HG02981 (cell line): Measurements from ENCODE around the gene KLK8.

Source experiments
- ATAC-seq: cut with Tn5 transposase; IDR thresholded peaks from one replicate; pipeline ENCODE4 v1.9.1; 2021; ENCODE audit warnings: mild to moderate bottlenecking, moderate library complexity; ENCODE audit not compliant: unreplicated experiment

KLK8 gene

DNA sequence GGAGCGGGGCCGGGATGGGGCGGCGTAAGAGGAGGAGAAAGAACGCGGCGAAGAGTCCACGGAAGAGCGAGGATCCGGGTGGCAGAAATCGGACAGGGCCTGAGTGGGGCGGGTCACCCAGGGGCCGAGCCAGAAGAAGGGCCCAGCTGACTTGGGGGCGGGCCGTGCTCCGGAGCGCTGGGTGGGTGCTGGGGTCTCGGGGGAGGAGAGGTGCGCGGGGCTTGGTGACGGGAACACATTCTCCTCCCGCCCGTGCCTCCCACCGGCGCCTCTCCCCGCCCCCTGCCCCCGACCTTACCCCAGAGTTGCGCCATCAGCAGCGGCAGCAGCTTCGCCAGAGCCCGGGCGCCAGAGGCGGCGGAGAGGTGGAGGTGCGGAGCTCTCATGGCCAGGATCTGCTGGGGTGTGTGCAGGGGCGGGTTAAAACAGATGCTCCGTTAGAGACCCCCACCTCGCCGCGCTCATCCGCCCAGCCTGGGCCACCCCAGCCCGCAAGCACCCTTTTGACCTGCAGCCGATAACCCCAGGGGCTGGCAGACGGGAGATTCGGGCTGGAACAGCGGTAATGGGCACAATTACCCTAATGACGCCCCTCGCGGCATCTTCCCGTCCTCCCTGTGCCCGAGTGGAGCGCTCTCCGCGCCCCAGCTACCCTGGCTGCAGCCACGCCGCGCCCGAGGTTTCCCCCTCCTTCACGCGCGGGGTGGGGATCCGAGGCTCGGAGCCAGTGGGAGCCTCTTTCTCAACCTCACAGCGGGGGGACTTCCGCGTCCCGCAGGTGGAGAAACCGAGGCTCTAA, 17.5 kb upstream of the KLK8 start:
- no peak for ATAC-seq

DNA sequence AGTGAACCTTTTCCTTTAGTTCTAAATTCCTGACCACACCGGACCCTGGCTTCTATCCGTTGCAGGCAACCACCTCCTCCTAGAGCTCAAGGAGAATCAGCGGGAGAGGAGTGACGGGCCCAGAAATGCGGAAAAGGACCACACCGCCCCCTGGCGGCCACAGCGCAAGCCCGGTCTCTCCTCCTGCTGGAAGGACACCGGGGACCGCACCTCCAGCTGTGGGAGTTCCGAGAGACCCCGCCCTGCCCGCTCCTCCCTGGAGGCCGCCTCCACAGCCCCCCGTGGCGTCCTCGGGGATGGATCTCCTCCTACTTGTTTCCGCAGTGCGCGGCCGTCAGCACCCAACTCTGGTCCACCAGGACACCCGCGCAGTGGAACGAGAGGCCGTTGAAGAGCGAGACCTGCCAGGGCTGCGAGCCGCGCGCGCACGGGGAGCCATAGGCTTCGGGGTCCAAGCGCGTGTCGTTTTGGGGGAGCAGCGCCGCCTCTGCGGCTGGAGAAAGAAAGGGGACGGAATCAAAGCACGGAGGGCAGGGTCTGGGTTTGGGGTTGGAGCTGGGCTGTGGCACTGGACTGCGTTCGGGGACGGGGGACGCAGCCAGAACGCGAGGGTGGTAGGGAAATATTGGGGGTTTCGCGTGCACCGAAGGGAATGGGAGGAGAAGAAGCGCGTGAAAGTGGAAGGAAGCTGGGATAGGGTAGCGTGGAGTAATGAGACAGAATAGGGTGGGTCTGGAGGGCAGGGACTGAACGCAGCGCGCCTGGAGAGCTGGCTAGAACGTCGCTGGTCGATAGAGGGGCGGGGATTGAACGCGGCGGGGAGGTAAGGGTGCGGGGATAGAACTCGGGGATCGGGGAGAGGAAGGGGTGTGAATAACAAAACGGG, 15.6 kb upstream of the KLK8 start:
- no peak for ATAC-seq

DNA sequence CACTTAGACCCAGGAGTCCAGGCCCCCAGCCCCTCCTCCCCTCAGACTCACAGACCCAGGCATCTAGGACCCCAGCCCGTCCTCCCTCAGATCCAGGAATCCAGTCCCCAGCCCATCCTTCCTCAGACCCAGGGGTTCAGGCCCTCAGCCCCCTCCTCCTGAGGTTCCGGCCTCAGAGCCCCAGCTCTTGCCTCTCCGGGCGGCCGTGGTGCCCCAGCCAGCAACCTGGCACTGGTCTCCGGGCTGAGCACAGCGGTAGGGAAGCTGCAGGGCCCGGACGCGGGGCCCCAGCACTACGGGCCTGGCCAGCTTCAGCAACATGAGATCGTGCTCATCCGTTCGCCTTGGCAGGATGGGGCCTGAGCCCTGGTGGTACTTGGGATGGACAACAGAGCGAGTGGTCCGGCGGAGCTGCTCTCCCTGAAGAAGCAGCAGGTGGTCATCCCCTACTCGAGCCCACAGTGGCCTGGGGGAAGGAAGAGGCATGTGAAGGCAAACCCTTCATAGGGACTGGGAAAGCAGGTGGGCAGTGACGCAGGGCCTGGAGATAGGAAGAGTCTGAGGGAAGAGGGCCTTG, 14.4 kb upstream of the KLK8 start:
- no peak for ATAC-seq

DNA sequence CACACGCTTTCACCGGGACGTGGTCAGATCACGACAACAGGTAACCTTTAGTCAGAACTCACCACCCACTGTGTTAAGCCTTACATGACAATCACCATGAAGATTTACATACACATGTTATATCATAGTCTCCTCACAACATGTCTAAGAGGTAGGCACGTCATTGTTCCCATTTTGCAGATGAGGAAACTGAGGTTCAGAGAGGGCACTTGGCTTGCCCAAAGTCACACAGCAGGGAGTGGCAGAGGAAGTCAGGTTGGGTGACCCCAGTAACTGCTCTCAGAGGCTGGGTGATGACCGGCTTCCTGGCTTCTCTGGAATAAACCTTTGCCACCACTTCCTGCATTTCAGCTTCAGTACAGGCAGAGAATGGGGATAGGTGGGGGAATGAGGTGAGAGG, 12.8 kb upstream of the KLK8 start:
- no peak for ATAC-seq

DNA sequence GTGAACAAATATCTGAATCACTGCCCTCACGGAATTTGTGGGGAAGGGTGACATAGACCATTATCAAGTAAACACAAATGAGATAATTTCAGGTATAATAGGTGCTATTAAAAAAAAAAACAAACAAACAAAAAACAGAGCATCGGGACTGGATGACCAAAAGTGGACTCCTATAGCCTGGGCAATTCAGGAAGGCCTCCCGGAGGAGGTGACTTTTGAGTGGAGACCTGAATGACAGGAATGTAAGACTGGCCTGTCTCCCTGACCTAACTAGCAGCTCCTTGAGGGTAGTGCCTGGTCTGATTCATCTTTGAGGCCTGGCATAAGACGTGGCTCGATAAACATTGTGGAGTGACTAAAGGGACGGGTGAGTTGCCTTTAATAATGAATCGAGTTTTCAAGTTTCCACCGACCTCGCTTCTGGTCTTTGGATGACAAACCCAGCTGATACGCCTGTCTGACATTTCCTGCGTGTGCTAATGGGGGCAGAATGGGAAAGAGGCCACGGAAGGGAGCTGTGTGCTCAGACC, 11.3 kb upstream of the KLK8 start:
- ATAC-seq, result no peak

DNA sequence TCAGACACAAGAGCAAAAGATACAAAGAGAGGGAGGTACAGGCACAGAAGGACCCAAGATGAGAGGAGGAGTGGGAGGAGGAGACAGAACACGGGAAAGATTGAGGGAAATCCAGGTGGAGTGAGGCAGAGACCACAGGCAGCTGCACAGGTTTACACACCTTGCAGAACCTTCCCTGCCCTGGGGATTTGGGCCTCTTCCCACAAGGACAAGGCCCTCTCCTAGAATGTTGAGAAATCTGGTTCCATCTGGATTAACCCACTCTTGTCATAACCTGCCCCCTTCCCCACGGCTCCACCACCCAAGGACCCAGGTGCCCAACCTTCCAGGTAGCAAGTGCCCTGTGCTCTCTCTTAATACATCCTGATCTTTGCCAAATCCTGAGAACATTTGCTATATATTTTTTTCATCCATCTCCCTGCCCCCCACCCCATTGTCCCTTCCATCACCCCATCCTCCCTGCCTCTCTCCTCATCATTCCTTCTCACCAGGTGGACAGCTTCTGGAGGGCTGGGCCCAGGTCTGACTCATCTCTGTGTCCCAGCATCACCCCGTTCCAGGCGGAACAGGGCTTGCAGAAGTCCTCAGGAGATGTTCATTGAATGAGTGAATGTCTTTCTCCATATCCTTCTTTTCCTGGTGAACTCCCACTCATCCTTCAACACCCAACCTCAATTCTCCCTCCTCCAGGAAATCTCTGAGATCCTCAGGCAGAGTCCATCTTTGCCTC, 8.8 kb upstream of the KLK8 start:
- ATAC-seq, result no peak

DNA sequence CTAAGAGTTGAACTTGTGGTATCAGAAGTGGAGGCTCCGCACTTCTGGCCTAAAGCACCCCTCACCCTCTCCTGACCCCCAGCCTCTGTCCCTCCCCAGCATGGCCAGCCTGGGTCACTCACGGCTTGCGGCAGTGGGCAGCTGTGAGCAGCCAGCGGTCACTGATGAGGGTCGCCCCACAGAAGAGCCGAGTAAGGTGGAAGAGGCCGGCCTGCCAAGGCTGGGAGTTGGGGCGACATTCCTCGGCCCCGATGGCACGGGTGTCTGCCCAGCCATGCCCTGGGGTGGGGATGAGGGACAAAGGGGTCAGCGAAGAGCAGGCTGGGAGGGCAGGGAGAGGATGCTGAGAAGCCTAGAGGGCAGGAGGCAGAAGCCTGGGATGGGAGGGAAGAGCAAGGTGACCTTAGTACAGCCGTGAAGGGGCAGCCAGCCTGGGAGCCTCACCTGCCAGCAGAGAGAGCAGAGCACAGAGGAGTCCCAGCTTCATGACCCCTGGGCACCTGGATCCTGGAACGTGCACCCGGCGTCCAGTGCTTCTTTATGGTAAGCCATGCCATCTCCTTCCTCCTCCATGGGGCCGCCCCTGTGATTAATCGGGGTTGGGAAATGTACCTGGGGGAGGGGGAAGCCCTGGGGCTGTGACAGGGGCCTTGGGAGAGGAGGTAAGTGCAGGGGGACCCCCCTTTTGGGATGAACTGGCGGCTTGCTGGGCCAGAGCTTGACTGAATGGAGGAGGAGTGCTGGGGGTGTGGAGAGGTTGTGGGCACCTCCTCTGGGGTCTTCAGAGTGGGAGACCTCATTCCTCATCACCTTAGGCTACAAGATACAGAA, 7.9 kb upstream of the KLK8 start:
- no peak for ATAC-seq

DNA sequence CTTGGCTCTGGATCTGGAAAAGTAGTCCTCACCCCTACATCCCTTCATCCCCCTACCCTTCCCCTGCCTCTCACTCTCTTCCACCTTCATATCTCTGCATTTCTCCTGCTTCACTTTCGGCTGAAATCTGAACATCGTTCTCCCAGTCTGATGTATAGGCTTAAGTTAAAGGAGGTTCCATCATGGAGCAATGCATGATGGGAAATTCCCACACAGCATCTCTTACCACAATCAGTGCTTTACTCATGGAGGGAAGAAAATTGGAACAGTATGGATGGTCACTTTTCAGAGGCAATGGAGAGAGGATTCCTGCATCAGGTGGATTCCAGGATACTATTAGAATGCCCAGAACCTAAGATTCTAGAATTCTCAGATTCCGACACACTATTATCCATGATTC, 6.1 kb upstream of the KLK8 start:
- ATAC-seq, result no peak

DNA sequence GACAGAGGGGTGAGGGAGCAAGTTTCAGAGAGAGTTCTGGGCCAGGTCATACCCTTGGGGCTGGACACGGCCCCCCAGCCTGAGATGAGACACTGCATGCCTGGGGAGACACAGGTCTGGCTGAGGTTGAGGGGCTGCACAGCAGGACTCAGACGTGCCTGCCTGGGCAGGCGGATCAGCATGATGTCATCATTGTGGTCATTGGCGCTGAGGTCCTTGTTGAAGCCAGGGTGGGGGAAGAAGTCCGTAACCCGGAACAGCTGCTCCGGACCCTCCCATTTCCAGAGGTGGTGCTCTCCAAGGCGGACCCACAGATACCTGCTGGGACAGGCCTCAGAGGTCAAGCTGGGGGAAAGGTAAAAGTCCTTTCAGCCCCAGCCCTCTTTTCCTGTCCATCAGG, 5.0 kb upstream of the KLK8 start:
- no peak for ATAC-seq

DNA sequence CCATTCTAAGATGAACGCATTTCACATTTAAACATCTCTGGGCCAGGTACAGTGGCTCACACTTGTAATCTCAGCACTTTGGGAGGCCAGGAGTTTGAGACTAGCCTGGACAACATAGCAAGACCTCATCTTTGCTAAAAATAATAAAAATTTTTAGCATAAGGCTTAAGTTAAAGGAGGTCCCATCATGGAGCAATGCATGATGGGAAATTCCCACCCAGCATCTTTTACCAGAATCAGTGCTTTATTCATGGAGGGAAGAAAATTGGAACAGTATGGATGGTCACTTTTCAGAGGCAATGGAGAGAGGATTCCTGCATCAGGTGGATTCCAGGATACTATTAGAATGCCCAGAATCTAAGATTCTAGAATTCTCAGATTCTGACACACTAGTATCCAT, 3.8 kb upstream of the KLK8 start:
- ATAC-seq, result no peak

DNA sequence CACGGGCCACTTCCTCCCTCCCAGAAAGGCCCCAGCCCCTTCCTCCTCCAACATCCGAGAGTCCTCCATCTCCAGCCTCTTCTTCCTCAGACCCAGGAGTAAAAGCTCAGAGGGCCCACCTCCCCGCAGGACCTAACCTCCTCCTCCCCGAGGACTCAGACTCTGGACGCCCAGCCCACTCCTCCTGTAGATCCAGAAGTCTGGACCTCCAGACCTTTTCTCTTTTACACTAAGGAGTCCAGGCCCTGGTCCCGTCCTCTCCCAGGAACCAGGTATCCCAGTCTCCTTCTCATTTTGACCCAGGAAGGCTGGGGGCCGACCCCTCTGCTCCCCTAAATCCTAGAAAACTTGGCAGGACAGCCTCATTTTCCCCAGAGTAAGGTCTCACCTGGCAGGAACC, 1.9 kb upstream of the KLK8 start:
- no peak for ATAC-seq

DNA sequence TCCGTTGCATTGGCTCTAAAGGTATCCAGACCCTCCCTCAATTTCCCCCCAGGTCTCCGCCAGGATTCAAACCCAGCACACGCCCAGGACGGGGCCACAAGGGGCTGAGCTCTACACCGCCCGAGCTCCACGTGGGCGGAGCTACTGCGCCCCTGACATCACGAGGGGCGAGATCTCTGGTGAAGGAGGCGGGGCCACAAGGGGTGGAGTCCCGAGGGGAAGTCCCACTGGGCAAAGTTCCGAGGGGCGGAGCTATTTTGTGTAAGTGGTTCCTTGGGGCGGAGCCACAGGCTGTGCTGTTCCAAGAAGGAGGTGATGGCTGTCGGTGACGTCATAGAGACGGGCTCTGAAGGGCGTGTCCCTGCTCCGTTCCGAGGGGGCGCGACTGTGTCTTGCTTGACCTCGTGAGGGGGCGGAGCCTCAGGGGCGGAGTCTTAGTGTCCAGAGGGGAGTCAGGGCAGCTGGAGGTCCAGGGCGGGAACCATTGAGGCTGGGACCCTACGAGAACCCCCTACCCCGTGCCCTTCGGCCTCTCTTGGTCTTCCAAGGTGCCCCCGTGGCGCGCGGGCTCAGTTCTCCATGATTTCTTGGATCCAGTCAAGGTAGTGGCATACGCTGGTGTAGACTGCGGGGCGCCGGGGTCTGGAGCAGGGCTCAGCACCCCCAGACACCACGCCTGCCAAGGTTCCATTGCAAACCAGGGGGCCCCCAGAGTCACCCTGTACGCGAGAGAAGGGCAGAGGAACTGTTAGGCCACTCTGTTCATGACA, 1.3 kb upstream of the KLK8 start:
- no peak for ATAC-seq

DNA sequence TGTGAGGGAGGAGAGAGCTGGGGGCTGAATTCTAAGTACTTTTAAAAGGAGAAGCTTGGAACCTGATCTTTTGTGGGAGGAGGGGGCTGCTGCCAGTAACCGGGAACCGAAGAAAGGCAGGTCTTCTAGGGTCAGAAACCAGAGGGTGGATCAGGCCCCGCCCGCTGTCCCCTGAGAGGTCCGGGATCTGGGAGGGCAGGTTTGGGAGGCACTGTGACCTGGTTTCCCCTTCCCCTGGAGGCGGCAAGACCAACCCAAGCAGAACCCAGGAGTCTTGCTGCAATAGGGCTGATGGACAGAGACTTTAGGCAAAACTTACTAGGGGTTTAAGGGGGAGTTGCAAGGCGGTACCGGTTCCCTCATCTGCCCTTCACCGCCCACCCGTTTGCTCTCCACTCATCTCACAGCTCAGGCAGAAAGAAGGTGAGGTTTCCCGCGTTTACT, 707 bp upstream of the KLK8 start:
- no peak for ATAC-seq

DNA sequence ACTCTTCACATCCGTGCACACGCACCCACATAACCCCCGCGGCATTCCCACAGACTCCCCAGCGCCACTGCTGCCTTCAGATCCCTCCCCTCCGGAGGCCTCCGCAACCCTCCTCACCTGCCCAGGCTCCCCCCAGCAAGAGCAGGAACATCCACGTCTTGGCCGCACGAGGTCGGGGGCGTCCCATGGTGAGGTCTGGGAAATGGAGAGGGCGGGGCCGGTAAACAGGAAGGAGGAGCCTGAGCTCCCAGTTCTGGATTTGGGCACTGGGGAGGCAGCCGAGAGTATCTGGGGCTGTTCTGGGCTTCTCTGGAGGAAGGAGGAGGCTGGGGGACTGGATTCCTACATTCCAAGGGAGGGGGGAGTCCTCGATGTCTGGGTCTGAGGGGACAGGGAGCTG, 423 bp downstream of the KLK8 start:
- ATAC-seq, result no peak

DNA sequence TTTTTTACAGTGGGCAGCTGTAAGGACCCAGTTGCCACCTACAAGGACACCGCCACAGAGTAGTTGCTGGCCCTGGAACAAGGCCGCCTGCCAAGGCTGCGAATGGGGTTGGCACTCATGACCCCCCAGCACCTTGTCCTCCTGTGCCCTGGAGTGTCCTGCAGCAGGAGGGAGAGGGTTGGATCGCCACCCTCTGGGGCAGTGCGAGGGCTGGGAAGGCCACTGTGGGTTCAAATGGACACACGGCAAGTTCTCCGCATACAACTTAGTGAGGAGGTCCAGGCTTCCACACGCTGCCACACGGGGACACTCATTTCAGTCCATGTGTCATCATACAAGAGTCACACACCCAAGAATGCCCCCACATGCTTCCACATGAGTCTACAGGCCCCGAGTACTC, 978 bp downstream of the KLK8 start:
- ATAC-seq, result no peak

DNA sequence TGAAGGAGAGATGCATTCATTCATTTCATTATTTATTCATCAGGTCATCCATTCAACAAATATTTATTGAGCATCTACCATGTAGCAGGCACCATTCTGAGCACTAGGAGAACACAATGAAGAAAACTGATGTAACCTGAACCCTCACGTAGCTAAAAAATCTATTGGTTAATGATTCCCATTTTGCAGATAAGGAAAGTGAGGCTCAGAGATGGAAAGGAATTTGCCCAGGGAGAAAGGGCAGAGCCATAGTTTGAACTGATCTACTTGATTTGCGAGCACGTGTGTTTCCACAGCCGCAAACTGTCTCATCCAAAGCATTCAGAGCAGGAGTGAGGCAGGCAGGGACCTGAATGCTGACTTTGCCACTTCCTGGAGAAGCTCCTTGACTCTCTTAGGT, 2.7 kb downstream of the KLK8 start:
- ATAC-seq, result no peak

DNA sequence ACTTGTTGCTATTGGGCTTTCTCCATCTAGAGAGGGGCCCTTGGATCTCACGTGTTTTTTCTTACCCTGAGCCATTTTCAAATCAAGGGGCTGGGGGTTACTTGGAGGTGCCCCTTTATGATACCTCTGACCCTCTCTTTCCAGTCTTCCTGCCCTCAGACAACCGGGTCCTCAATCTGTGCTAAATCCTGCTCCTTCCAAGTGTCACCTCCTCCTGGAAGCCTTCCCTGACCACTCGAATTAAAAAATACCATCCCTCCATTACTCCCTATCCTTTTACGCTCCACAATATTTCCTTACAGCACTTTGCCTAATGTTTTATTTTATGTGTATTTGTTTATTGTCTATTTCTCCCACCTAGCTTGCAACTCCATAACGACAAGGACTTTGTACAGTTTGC, 3.3 kb downstream of the KLK8 start:
- no peak for ATAC-seq

DNA sequence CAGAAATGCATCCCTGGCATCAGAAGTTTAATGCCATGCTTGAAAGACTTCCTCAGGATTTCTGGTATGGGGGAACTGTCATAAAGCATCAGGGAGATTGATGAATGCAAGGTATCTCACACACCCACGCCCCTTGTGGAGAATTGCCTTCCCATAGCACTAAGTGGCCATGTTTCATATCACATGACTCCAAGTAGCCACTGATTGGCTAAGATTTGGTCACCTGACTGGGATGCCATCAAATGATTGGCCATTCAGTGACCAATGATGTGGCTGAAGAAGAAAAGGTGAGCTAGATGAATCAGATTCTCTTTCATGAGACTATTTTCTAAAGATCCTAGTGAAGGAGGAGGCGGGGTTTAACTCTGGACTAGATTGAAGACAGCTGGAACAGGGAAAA, 7.3 kb downstream of the KLK8 start:
- ATAC-seq, result no peak

DNA sequence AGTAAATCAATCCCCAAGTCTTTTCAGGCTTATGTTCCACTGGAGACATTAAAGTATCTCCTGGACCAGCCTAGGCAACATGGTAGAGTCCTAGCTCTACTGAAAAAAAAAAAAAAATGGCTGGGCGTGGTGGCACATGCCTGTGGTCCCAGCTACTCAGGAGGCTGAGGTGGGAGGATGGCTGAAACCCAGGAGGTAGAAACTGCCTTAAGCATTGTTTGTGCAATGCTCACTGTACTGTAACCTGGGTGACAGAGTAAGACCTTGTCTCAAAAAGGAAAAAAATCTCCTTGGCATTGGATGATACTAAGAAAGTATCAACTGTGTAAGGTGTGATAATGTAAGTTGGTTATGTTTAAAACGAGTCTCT, 8.8 kb downstream of the KLK8 start:
- ATAC-seq, result no peak
